BJ (cell line): Measurements from ENCODE around the gene EIF4A2. TPM values are rescaled to one million over a fixed set of nuclear protein-coding genes. Genes with fewer than 3 reads are reported as not detected.

Experiments
- CTCF ChIA-PET: fragments of 350-600 bp; formaldehyde crosslinking; extraction: SDS; loops from one replicate; lab custom pipeline; 2021; ENCODE audit warnings: antibody characterized with exemption, inconsistent platforms; lab: Yijun Ruan, JAX
- POLR2A ChIA-PET: fragments of 300-600 bp; sonication (Branson Sonifier 250); formaldehyde crosslinking; extraction: SDS; loops from one replicate; lab custom pipeline; 2021; ENCODE audit warnings: antibody characterized with exemption; lab: Charles Lee
- DNase-seq: peaks from one replicate; pipeline ENCODE4 v3.0.0-alpha.2; 2011; ENCODE audit warnings: low read depth
- H3K27me3 ChIP-seq: 2 replicates; pipeline ENCODE4 v1.6.0; 2011; ENCODE audit warnings: low read length; ENCODE audit not compliant: control insufficient read depth, insufficient read depth
- H3K36me3 ChIP-seq: 2 replicates; pipeline ENCODE4 v1.5.1; 2011; ENCODE audit warnings: low read length; ENCODE audit not compliant: control insufficient read depth, insufficient read depth
- H3K4me3 ChIP-seq: 2 replicates; pipeline ENCODE4 v1.5.1; 2011; ENCODE audit warnings: low read depth, mild to moderate bottlenecking, control low read depth, low read length
- polyA plus RNA-seq: library from polyadenylated mRNA; depleted of rRNA; stranded (reverse); fragments of >200 nt; gene quantifications from 2 replicates; pipeline ENCODE4 v1.2.3, GENCODE V29; 2011
- TF ChIP-seq, protein P1 (sequence below): IDR thresholded peaks from 2 replicates; pipeline ENCODE4 v1.5.1; 2011; ENCODE audit warnings: low read depth, mild to moderate bottlenecking, control low read depth, inconsistent platforms, low read length, moderate library complexity; ENCODE audit not compliant: insufficient read depth

EIF4A2 gene
- polyA plus RNA-seq, 1 experiment = 210 TPM

DNA sequence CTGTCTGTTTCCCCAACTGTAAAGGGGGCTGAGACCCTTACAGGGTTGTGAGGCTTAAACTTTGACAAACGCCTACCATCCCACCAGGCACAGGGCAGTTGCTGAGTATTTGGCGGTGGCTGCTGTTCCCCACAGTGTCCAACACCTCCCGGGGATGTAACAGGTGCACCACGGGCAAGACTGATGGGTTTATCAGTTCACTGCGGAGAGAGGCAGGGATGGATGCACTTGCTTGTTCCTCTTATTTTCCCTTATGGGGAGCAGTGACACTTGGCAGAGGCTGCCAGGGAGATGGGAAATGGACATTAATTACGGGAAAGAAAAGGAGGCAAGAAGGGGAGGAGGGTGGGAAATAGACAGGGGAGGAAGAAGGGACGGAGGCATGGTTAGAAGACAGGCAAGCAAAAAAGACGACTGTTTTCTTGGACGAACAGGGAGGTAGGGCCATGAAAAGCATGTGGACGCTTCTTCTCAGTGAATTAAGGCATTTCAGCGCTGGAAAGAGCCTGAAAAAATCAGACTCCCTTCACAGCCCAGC, 42.6 kb downstream of the EIF4A2 start:
- H3K36me3 ChIP-seq = no peaks in the 10 kb centered on the region
- TF ChIP-seq, protein P1, sequence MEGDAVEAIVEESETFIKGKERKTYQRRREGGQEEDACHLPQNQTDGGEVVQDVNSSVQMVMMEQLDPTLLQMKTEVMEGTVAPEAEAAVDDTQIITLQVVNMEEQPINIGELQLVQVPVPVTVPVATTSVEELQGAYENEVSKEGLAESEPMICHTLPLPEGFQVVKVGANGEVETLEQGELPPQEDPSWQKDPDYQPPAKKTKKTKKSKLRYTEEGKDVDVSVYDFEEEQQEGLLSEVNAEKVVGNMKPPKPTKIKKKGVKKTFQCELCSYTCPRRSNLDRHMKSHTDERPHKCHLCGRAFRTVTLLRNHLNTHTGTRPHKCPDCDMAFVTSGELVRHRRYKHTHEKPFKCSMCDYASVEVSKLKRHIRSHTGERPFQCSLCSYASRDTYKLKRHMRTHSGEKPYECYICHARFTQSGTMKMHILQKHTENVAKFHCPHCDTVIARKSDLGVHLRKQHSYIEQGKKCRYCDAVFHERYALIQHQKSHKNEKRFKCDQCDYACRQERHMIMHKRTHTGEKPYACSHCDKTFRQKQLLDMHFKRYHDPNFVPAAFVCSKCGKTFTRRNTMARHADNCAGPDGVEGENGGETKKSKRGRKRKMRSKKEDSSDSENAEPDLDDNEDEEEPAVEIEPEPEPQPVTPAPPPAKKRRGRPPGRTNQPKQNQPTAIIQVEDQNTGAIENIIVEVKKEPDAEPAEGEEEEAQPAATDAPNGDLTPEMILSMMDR = no peak
- H3K27me3 ChIP-seq = peaks cover 19% of the 10 kb centered on the region
- CTCF ChIA-PET = interaction anchor here (0.7 to 8.4 kb wide), 4 partner anchors 12 to 339 kb away, joined by 3 to 196 read pairs (median 6); partner anchors contain the start of gene AHSG
- POLR2A ChIA-PET = no interaction called here
- no peak overlapping the region for H3K4me3 ChIP-seq
- DNase-seq = no peak

DNA sequence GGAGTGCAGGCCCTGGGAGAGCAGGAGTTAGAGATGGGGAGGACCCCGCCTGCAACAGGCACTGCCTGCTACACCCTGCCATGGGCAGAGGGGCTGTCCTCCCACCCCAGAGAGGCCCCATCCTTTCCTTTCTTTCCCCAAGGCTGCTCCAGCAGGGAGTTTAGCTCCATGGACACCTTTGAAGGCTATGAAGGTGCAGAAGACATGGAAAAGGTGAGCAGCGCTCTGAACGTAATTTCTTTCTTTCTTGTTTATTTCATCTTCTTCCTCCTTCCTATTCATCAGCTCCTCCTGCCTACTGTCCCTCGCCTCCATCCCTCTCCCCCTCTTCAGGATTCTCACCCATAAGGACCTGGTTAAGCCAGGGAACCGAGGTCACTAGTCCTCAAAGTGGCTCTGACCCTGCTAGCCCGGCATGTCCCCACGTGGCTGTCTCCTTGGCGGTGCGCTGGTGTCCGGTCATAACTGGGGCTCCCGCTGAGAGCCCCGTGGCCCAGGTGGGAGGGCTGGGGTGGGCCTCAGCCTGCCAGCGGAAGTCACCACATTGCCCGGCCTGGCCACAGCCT, 43.1 kb downstream of the EIF4A2 start:
- POLR2A ChIA-PET = no interaction called here
- H3K4me3 ChIP-seq = peak overlapping the region; percentile 59; the same call in 1 of the 2 replicates

DNA sequence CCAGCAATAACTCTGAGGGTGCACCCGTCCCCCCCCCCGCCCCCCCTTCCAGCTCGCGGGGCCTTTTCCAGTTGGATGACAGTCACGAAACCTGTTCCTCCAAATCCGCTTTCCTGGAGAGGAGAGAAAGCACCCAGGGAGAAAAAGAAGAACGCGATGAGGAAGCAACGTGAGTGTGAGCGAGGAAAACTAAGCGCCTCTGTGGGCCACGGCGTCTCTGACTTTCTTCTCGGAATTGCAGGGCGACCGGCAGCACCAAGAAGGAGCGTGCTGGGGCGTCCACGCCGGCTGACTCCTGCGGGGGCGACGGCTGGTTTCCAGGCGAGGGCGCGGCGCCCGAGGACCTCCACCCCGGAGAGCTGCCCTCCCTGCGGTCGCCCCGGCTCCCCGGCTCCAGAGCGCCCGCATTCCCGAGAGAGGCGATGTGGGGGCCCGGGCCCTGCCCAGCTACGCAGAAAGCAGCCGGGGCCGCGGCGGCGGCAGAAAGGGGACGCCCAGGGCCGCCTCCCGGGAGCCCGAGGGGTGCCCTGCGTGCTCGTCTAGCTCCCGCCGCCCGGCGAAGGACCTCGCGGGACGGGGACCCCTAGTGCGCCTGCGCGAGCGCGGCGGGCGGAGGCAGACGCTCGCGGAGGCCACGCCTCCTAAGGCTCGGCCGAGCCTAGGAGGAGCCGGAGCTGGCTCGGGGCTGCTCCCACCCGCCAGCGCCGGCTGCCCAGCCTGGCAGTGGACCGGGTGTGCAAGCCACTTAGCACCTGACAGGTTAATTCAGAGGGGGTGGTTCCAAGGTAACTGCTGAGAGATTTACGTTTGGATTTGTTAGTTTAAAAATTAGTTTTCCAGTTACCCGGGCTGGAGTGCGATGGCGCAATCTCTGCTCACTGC, 43.8 kb downstream of the EIF4A2 start:
- peaks cover 20% of the 10 kb centered on the region for H3K27me3 ChIP-seq
- TF ChIP-seq, protein P1 = no peak
- ChIA-PET CTCF (interaction anchor here (0.7 to 8.4 kb wide), 3 partner anchors 214 to 337 kb away, joined by 3 to 196 read pairs (median 7); partner anchors contain the start of genes AHSG and RPL39L), POLR2A (interaction anchor here (0.6 to 1.0 kb wide), 2 partner anchors 44 to 238 kb away, joined by 4 read pairs; partner anchors contain the start of gene EIF4A2)
- H3K4me3 ChIP-seq = peak overlapping the region; percentile 59
- DNase-seq = no peak
- H3K36me3 ChIP-seq = no peaks in the 10 kb centered on the region

More for the DNA sequence above, 43.1 kb downstream of the EIF4A2 start:
- TF ChIP-seq, protein P1 = no peak
- CTCF ChIA-PET = interaction anchor here (1.7 to 8.4 kb wide), 2 partner anchors 12 to 213 kb away, joined by 6 to 196 read pairs; partner anchors contain the start of gene AHSG
- Histone ChIP-seq H3K36me3 (no peaks in the 10 kb centered on the region), H3K27me3 (peaks cover 20% of the 10 kb centered on the region)
- DNase-seq = no peak

DNA sequence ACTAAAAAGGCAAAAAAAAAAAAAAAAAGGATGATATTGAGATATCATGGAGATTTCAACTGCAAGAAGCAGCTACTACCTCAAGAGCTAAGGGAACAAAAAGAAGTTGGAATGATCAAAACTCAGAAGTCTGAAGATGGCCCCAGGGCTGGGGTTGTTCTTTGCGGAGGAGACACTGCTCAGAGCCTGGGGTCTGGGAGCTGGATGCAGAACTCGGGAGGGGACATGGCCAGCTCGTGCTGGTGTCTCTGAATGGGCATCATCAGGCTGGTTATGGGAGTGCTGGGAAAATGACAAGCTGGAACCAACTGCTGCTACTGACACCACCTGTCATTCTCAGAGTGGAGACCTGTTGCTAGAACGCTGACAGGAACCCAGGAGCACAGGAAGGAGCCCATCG, 45.0 kb downstream of the EIF4A2 start:
- DNase-seq = no peak

More for the DNA sequence above, 45.0 kb downstream of the EIF4A2 start:
- Histone ChIP-seq H3K36me3 (no peaks in the 10 kb centered on the region), H3K27me3 (peaks cover 22% of the 10 kb centered on the region), H3K4me3 (no peak overlapping the region)
- TF ChIP-seq, protein P1 = no peak
- ChIA-PET CTCF (interaction anchor here (0.6 kb wide), 1 partner anchor 550 kb away, joined by 5 read pairs; no protein-coding TSS in a partner anchor), POLR2A (no interaction called here)
